Measurements from ENCODE around the gene TMEM132E. TPM values are rescaled to one million over a fixed set of nuclear protein-coding genes. Genes with fewer than 3 reads are reported as not detected.

The TMEM132E gene
- total and polyA plus RNA-seq, 9 donors: 0.08 to 0.40 (median 0.20) TPM; not detected in 2

- H3K9me3 ChIP-seq: no peaks in the 10 kb centered on the region
- DNase-seq: no peak
- TF ChIP-seq POLR2A (IDR thresholded peaks at IDR 0.05) (no peak), CTCF (IDR thresholded peaks at IDR 0.05) (no peak), EP300 (IDR thresholded peaks at IDR 0.05) (no peak)
- H3K4me1 ChIP-seq (ENCODE audit: insufficient read depth): no peaks in the 10 kb centered on the region
- 73 to 79% (median 75%) methylated on average over 10 of the region's 10 CpGs for WGBS, 3 donors
- no peak overlapping the region for H3K4me3 ChIP-seq
- no peak overlapping the region for H3K27ac ChIP-seq
- H3K27me3 ChIP-seq: no peaks in the 10 kb centered on the region
- H3K36me3 ChIP-seq: no peaks in the 10 kb centered on the region
- intact Hi-C loops (cut with DNase I): no loop called here
Observed at GRCh38 chr17:34658811-34659560, 79.6 kb downstream of the TMEM132E start.

GRCh38 chr17:34663714-34664113, 84.3 kb downstream of the TMEM132E start:
- Histone ChIP-seq H3K9me3 (no peaks in the 10 kb centered on the region), H3K4me1 (ENCODE audit: insufficient read depth) (no peaks in the 10 kb centered on the region), H3K4me3 (no peak overlapping the region), H3K27ac (no peak overlapping the region), H3K36me3 (no peaks in the 10 kb centered on the region), H3K27me3 (no peaks in the 10 kb centered on the region)
- DNase-seq: no peak
- TF ChIP-seq EP300 (IDR thresholded peaks at IDR 0.05): no peak
- no peak for TF ChIP-seq POLR2A (IDR thresholded peaks at IDR 0.05)
- TF ChIP-seq CTCF (IDR thresholded peaks at IDR 0.05): no peak
- 50 to 56% (median 50%) methylated on average over 3 of the region's 3 CpGs for WGBS, 3 donors
- intact Hi-C loops (cut with DNase I): loop anchor here in 1 of 4 donors (10.0 kb wide), 1 partner anchor 61 kb away; no protein-coding TSS in a partner anchor

- DNase-seq: no peak
- no peaks in the 10 kb centered on the region for H3K27me3 ChIP-seq
Observed at GRCh38 chr17:34665150-34665806, 85.9 kb downstream of the TMEM132E start.

More at GRCh38 chr17:34665150-34665806, 85.9 kb downstream of the TMEM132E start:
- no peaks in the 10 kb centered on the region for H3K9me3 ChIP-seq
- H3K27ac ChIP-seq: no peak overlapping the region
- no peaks in the 10 kb centered on the region for H3K36me3 ChIP-seq
- WGBS, 3 donors: 24 to 39% (median 37%) methylated on average over 12 of the region's 12 CpGs
- no peaks in the 10 kb centered on the region for H3K4me1 ChIP-seq (ENCODE audit: insufficient read depth)
- no peak for TF ChIP-seq EP300 (IDR thresholded peaks at IDR 0.05)
- no peak for TF ChIP-seq POLR2A (IDR thresholded peaks at IDR 0.05)
- no peak for TF ChIP-seq CTCF (IDR thresholded peaks at IDR 0.05)
- H3K4me3 ChIP-seq: no peak overlapping the region
- intact Hi-C loops (cut with DNase I): loop anchor here in 1 of 4 donors (10.0 kb wide), 1 partner anchor 60 kb away; no protein-coding TSS in a partner anchor
